ENCODE results near the gene DGCR8. TPM values are rescaled to one million over a fixed set of nuclear protein-coding genes. Genes with fewer than 3 reads are reported as not detected.

The DGCR8 gene
- polyA plus RNA-seq, 1 experiment = 22.0 TPM

DNA sequence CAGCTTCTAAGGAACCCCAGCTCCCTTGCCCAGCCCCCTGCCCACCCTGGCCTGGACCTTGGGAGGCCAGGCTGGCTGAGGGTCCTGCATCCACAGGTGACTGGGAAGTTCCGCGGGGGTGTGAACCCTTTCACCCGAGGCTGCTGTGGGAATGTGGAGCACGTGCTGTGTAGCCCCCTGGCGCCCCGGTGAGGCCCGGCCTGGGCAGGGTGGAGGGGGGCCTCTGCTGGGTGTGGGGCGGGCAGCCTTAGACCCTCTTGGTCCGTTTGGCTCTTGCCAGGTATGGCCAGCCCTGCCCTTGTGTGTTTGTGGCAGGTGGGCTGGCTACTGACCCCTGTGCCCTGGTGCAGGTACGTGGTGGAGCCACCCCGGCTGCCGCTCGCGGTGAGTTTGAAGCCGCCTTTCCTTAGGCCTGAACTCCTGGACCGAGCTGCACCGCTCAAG is 60.5 kb downstream of the DGCR8 start:
- no peak overlapping the region for H3K27ac ChIP-seq (ENCODE audit: low read depth, low read length)
- CTCF ChIA-PET = no interaction called here
- POLR2A ChIA-PET = no interaction called here
- TF ChIP-seq, protein P1, sequence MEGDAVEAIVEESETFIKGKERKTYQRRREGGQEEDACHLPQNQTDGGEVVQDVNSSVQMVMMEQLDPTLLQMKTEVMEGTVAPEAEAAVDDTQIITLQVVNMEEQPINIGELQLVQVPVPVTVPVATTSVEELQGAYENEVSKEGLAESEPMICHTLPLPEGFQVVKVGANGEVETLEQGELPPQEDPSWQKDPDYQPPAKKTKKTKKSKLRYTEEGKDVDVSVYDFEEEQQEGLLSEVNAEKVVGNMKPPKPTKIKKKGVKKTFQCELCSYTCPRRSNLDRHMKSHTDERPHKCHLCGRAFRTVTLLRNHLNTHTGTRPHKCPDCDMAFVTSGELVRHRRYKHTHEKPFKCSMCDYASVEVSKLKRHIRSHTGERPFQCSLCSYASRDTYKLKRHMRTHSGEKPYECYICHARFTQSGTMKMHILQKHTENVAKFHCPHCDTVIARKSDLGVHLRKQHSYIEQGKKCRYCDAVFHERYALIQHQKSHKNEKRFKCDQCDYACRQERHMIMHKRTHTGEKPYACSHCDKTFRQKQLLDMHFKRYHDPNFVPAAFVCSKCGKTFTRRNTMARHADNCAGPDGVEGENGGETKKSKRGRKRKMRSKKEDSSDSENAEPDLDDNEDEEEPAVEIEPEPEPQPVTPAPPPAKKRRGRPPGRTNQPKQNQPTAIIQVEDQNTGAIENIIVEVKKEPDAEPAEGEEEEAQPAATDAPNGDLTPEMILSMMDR (IDR thresholded peaks at IDR 0.05; ENCODE audit: low read depth, low read length) = no peak
- no peak overlapping the region for H3K4me3 ChIP-seq (ENCODE audit: low read depth, low read length)
- no peaks in the 10 kb centered on the region; the same call in 1 of the 2 replicates for H3K9me3 ChIP-seq (ENCODE audit: control insufficient read depth, insufficient read depth, low read length)
- no peaks in the 10 kb centered on the region for H3K27me3 ChIP-seq (ENCODE audit: control insufficient read depth, insufficient read depth, low read length)
- no peak for DNase-seq (ENCODE audit: low read depth, low spot score)

DNA sequence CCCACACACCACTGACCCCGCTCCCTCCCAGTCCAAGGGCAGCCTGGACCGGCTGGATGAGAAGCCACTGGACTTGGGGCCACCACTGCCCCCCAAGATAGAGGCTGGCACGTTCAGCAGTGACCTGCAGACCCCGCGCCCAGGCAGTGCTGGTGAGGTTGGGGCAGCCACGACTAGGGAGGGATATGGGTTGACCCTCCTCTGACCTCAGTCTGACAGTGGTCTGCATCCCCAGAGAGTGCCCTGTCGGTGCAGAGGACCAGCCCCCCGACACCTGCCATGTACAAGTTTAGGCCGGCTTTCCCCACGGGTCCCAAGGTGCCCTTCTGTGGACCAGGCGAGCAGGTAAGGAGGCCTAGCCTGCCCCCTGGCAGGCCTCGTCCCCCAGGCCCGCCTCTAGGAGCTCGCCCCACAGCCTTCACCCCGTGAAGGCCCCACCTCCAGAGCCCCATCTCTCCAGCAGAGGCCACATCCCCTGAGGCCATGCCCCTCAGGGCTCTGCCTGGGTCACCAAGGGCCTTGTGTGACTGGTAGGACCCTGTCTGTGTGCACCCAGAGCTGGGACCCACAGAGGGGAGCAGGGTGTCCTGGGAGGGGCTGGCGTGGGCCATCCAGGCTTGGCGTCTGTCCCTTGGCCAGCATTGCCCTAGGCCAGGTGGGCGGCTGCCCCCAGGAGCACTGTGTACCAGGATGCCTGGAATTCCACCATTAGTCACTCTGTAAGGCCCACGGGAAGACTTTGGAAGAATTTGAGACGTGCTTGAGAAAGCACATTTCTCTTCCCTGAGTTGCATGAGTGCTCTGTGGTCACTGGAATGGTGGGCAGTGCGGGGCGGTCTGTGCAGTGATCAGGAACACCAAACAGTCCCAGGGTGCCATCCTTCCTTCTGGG is 61.4 kb downstream of the DGCR8 start:
- TF ChIP-seq, protein P1 (IDR thresholded peaks at IDR 0.05; ENCODE audit: low read depth, low read length) = no peak
- Histone ChIP-seq H3K4me3 (ENCODE audit: low read depth, low read length) (no peak overlapping the region), H3K9me3 (ENCODE audit: control insufficient read depth, insufficient read depth, low read length) (no peaks in the 10 kb centered on the region; the same call in 1 of the 2 replicates), H3K27me3 (ENCODE audit: control insufficient read depth, insufficient read depth, low read length) (no peaks in the 10 kb centered on the region), H3K27ac (ENCODE audit: low read depth, low read length) (peak overlapping the region; percentile 95)
- ChIA-PET CTCF (no interaction called here), POLR2A (no interaction called here)
- DNase-seq (ENCODE audit: low read depth, low spot score) = peak; percentile 50

DNA sequence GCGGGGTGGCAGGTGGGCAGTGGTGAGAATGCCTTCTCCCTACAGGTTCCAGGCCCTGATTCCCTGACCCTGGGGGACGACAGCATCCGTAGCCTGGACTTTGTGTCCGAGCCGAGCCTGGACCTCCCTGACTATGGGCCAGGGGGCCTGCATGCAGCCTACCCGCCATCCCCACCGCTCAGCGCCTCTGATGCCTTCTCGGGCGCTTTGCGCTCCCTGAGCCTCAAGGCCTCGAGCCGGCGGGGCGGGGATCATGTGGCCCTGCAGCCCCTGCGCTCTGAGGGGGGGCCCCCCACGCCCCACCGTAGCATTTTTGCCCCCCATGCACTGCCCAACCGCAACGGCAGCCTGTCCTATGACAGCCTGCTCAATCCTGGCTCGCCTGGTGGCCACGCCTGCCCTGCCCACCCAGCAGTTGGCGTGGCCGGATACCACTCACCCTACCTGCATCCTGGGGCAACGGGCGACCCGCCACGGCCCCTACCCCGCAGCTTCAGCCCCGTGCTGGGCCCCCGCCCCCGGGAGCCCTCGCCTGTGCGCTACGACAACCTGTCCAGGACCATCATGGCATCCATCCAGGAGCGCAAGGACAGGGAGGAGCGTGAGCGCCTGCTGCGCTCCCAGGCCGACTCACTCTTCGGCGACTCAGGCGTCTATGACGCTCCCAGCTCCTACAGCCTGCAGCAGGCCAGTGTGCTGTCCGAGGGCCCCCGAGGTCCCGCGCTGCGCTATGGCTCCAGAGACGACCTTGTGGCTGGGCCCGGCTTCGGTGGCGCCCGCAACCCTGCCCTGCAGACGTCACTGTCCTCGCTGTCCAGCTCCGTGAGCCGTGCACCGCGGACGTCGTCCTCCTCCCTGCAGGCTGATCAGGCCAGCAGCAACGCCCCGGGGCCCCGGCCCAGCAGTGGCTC is 62.9 kb downstream of the DGCR8 start:
- no peaks in the 10 kb centered on the region for H3K27me3 ChIP-seq (ENCODE audit: control insufficient read depth, insufficient read depth, low read length)
- ChIA-PET POLR2A (no interaction called here), CTCF (no interaction called here)
- H3K27ac ChIP-seq (ENCODE audit: low read depth, low read length) = no peak overlapping the region
- TF ChIP-seq, protein P1 (IDR thresholded peaks at IDR 0.05; ENCODE audit: low read depth, low read length) = no peak
- no peak overlapping the region for H3K4me3 ChIP-seq (ENCODE audit: low read depth, low read length)
- no peak for DNase-seq (ENCODE audit: low read depth, low spot score)
- H3K9me3 ChIP-seq (ENCODE audit: control insufficient read depth, insufficient read depth, low read length) = no peaks in the 10 kb centered on the region; the same call in 1 of the 2 replicates

DNA sequence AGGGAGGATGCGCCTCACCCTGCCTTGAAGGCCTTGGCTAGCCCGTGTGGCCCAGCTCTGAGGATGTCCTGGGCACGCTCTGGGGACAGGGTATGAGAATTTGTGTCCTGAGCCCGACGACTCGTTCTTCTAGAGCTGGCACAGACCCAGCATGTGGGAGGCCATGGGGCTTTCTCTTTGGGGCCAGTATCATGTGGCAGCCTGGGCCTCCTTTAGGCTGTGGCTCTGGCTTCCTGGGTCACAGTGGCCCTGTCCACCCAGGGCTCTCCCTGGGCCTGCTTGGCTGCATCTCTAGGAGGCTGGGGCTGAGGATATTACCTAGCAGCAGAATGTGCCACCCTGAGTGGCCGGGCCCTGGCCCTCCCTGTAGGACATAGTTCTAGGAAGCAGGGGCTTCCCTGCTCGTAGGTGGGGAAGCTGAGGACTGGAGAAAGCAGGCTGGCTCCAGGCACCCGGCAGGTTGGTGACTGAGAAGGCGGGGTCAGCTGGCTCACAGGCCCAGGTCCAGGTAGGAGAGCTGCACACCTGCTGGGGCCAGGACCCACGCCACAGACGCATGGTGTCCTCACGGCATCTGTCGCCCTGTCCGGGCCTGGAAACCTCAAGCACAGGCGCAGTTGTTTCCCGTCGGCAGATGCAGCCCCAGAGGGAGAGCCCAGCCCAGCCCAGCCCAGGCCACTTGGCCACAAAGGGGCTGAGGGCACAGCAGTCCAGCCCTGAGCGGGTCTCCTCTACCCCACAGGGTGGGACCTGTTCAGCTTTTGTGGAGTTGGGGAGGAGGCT is 64.0 kb downstream of the DGCR8 start:
- H3K4me3 ChIP-seq (ENCODE audit: low read depth, low read length) = no peak overlapping the region
- TF ChIP-seq, protein P1 (IDR thresholded peaks at IDR 0.05; ENCODE audit: low read depth, low read length) = no peak
- POLR2A ChIA-PET = no interaction called here
- no peak overlapping the region for H3K27ac ChIP-seq (ENCODE audit: low read depth, low read length)
- no peaks in the 10 kb centered on the region; the same call in 1 of the 2 replicates for H3K9me3 ChIP-seq (ENCODE audit: control insufficient read depth, insufficient read depth, low read length)
- CTCF ChIA-PET = no interaction called here
- DNase-seq (ENCODE audit: low read depth, low spot score) = no peak
- no peaks in the 10 kb centered on the region for H3K27me3 ChIP-seq (ENCODE audit: control insufficient read depth, insufficient read depth, low read length)

All from AG04450 (cell line).